Skeletal muscle satellite cell (primary cell): ENCODE results near the gene AP1S2.

ENCODE experiments used
- H3K27me3 ChIP-seq: 2 replicates; pipeline ENCODE4 v1.7.0; 2013; ENCODE audit warnings: low read length; ENCODE audit not compliant: control insufficient read depth, insufficient read depth
- H3K36me3 ChIP-seq: 2 replicates; pipeline ENCODE4 v1.7.0; 2013; ENCODE audit warnings: mild to moderate bottlenecking, control low read depth, low read length; ENCODE audit not compliant: insufficient read depth
- H3K4me1 ChIP-seq: 2 replicates; pipeline ENCODE4 v1.7.0; 2013; ENCODE audit warnings: low read length; ENCODE audit not compliant: control insufficient read depth, insufficient read depth
- H3K4me2 ChIP-seq: 2 replicates; pipeline ENCODE4 v1.7.0; 2013; ENCODE audit warnings: mild to moderate bottlenecking, low read length
- H3K4me3 ChIP-seq: 2 replicates; pipeline ENCODE4 v1.7.0; 2013; ENCODE audit warnings: low read length
- H3K9ac ChIP-seq: 2 replicates; pipeline ENCODE4 v1.7.0; 2013; ENCODE audit warnings: mild to moderate bottlenecking, low read depth, low read length, moderate library complexity
- H3K9me3 ChIP-seq: replicated peaks from 2 replicates; pipeline ENCODE4 v1.7.0; 2013; ENCODE audit warnings: mild to moderate bottlenecking, control low read depth, low read length

The AP1S2 gene

DNA sequence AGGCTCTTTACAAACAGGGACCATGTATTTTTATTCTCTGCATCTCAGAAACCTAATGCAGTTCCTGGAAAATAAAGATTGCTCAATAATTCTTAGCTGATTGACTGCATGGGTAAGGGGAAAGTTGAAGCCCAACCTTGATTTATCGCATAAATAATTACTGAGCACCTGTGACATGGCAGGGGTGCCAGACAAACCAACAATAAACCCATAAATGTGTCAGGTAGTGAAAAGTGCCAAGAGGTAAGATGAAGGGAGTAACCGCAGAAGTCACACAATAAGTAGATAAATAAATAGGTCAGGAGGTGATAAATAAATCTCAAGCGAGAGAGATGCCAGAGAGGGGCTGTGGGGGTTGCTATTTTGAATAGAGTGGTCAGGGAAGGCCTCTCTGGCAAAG, 20.1 kb upstream of the AP1S2 start:
- Histone ChIP-seq H3K4me2 (no peak overlapping the region), H3K9ac (no peak overlapping the region)

GRCh38 chrX:15873566-15873965, 19.0 kb upstream of the AP1S2 start:
- H3K27me3 ChIP-seq: peaks cover 23% of the 10 kb centered on the region
- H3K4me1 ChIP-seq: peaks cover 6% of the 10 kb centered on the region
- H3K9ac ChIP-seq: no peak overlapping the region
- H3K9me3 ChIP-seq: no peaks in the 10 kb centered on the region
- no peaks in the 10 kb centered on the region for H3K36me3 ChIP-seq
- H3K4me3 ChIP-seq: no peak overlapping the region
- H3K4me2 ChIP-seq: no peak overlapping the region

More for the DNA sequence above, 20.1 kb upstream of the AP1S2 start:
- no peaks in the 10 kb centered on the region for H3K36me3 ChIP-seq
- H3K9me3 ChIP-seq: no peaks in the 10 kb centered on the region
- H3K4me1 ChIP-seq: peaks cover 6% of the 10 kb centered on the region
- no peak overlapping the region for H3K4me3 ChIP-seq
- peaks cover 23% of the 10 kb centered on the region for H3K27me3 ChIP-seq

- Histone ChIP-seq H3K4me3 (no peak overlapping the region), H3K4me1 (no peaks in the 10 kb centered on the region), H3K4me2 (no peak overlapping the region), H3K27me3 (peaks cover 20% of the 10 kb centered on the region), H3K9me3 (no peaks in the 10 kb centered on the region), H3K36me3 (no peaks in the 10 kb centered on the region), H3K9ac (no peak overlapping the region)
Measured at GRCh38 chrX:15870310-15870709, 15.7 kb upstream of the AP1S2 start.

GRCh38 chrX:15869695-15870094, 15.1 kb upstream of the AP1S2 start:
- H3K4me2 ChIP-seq: no peak overlapping the region
- H3K36me3 ChIP-seq: no peaks in the 10 kb centered on the region
- H3K4me1 ChIP-seq: no peaks in the 10 kb centered on the region
- H3K4me3 ChIP-seq: no peak overlapping the region
- no peak overlapping the region for H3K9ac ChIP-seq
- peaks cover 19% of the 10 kb centered on the region for H3K27me3 ChIP-seq
- H3K9me3 ChIP-seq: no peaks in the 10 kb centered on the region

DNA sequence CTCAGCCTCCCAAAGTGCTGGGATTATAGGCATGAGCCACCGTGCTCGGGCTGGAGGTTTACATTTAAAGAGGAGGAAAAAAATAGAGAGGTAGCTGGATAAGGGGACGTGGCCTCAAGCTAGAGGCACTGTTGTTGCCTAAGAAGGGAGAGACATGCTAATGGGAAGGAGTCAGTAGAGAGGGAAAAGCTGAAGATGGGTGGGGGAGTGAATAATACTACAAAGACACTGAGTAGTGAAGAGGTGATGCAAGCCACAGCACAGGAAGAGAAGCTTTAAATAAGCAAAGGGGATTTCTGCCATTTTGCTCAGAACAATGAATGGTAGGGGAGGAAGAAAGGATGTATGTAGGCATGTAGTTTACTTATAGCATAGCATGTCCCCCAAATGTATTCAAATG, 11.5 kb upstream of the AP1S2 start:
- Histone ChIP-seq H3K4me2 (no peak overlapping the region), H3K4me1 (no peaks in the 10 kb centered on the region), H3K27me3 (peaks cover 40% of the 10 kb centered on the region), H3K4me3 (no peak overlapping the region), H3K36me3 (no peaks in the 10 kb centered on the region), H3K9ac (no peak overlapping the region), H3K9me3 (no peaks in the 10 kb centered on the region)

GRCh38 chrX:15864629-15865028, 10.0 kb upstream of the AP1S2 start:
- H3K9me3 ChIP-seq: no peaks in the 10 kb centered on the region
- H3K9ac ChIP-seq: no peak overlapping the region
- no peak overlapping the region for H3K4me3 ChIP-seq
- no peaks in the 10 kb centered on the region for H3K36me3 ChIP-seq
- H3K27me3 ChIP-seq: peaks cover 35% of the 10 kb centered on the region
- no peak overlapping the region for H3K4me2 ChIP-seq
- H3K4me1 ChIP-seq: no peaks in the 10 kb centered on the region

- H3K9me3 ChIP-seq: no peaks in the 10 kb centered on the region
- H3K4me2 ChIP-seq: no peak overlapping the region
- H3K27me3 ChIP-seq: peaks cover 39% of the 10 kb centered on the region
- no peaks in the 10 kb centered on the region for H3K4me1 ChIP-seq
- no peaks in the 10 kb centered on the region for H3K36me3 ChIP-seq
- no peak overlapping the region for H3K9ac ChIP-seq
- H3K4me3 ChIP-seq: no peak overlapping the region
Measured at GRCh38 chrX:15864023-15864422, 9.4 kb upstream of the AP1S2 start.

DNA sequence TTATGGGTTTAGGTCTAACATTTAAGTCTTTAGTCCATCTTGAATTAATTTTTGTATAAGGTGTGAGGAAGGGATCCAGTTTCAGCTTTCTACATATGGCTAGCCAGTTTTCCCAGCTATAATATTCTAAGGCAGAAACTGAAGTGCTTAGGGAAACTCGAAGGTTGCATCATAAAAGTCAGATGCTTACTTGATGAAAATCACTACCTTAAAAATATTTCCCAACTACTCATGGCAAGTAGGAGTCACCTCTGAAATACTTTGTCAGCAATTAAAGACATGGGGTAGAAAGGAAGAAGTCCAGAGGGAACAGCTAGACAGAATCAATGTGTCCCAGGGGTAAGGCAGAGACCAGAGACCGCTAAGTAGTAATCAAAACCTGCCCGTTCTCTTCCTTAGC, 6.3 kb upstream of the AP1S2 start:
- Histone ChIP-seq H3K4me2 (no peak overlapping the region), H3K9ac (no peak overlapping the region), H3K4me3 (no peak overlapping the region), H3K36me3 (no peaks in the 10 kb centered on the region), H3K4me1 (no peaks in the 10 kb centered on the region), H3K9me3 (no peaks in the 10 kb centered on the region), H3K27me3 (peaks cover 55% of the 10 kb centered on the region)

DNA sequence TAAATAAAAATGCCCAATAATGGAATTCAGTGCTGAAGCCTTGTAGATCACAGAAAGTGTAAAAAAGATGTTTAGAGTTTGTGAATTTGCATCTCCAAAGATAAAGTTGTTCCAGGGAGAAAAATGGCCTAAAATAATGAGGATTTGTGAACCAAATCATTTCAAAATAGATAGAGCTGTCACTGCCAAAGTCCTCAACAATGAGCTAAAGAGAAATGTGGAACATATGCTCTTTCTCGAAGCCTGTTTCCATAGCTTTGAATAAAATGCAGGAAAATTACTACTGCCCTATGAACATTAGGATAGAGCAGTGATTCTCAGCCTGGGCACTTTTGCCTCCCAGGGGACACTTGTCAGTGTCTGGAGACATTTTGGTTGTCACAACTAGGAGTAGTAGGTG, 3.4 kb upstream of the AP1S2 start:
- Histone ChIP-seq H3K36me3 (no peaks in the 10 kb centered on the region), H3K27me3 (peaks cover 50% of the 10 kb centered on the region), H3K4me1 (peaks cover 8% of the 10 kb centered on the region), H3K9ac (no peak overlapping the region), H3K4me3 (no peak overlapping the region), H3K9me3 (no peaks in the 10 kb centered on the region), H3K4me2 (no peak overlapping the region)

DNA sequence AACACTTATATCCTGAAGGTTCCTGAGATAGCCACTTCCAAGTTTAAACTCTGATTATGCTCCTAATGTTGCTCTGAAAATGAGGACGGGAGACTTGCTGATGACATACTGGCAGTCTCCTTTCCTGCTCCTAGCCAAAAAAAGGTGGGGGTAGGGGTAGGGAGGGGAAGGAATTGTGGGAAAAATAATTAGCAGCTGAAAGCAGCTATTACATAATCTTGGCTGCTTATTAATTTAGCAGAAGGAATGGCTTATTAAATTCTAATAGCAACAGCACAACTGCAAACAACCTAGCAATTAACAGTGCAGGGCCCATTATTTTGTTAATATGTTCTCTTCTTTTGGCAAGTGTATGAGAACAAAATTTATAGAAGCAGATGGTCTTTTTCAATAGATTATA, 2.0 kb upstream of the AP1S2 start:
- Histone ChIP-seq H3K9ac (no peak overlapping the region), H3K4me1 (peaks cover 8% of the 10 kb centered on the region), H3K4me2 (no peak overlapping the region), H3K36me3 (no peaks in the 10 kb centered on the region), H3K9me3 (no peaks in the 10 kb centered on the region), H3K4me3 (no peak overlapping the region), H3K27me3 (peaks cover 41% of the 10 kb centered on the region)

- Histone ChIP-seq H3K9me3 (no peaks in the 10 kb centered on the region), H3K4me1 (peaks cover 8% of the 10 kb centered on the region), H3K4me2 (no peak overlapping the region), H3K27me3 (peaks cover 36% of the 10 kb centered on the region), H3K4me3 (no peak overlapping the region), H3K36me3 (no peaks in the 10 kb centered on the region), H3K9ac (no peak overlapping the region)
Measured at GRCh38 chrX:15856222-15856587, 1.6 kb upstream of the AP1S2 start.

GRCh38 chrX:15855568-15856221, 1.1 kb upstream of the AP1S2 start:
- H3K4me2 ChIP-seq: peak overlapping the region; percentile 90
- H3K27me3 ChIP-seq: peaks cover 34% of the 10 kb centered on the region
- peaks cover 8% of the 10 kb centered on the region for H3K4me1 ChIP-seq
- H3K9ac ChIP-seq: peak overlapping the region; percentile 56
- no peaks in the 10 kb centered on the region for H3K9me3 ChIP-seq
- H3K4me3 ChIP-seq: peak overlapping the region; percentile 81
- H3K36me3 ChIP-seq: no peaks in the 10 kb centered on the region
